ENCODE data around the gene NTNG2.
A peak's percentile ranks its signal among the peaks of the same experiment; 100 is the strongest.

NTNG2 gene

DNA sequence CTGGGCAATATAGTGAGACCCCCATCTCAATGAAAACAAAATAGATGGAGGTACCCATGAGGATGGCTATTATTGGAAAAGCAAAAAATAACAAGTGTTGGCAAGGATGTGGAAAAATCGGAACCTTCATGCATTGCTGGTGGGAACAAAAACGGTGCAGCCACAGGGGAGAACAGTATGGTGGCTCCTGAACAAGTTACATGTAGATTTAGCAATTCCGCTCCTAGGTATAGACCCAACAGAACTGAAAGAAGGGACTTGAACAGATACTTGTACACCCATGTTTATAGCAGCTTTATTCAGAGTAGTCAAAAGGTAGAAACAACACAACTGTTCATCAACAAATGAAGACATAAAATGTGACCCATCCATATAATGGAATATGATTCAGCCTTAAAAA lies 43.0 kb downstream of the NTNG2 start:
- Histone ChIP-seq H3K27ac (ENCODE audit: low read depth, low read length) (no peak overlapping the region), H3K27me3 (ENCODE audit: control insufficient read depth, insufficient read depth, low read length) (no peaks in the 10 kb centered on the region), H3K36me3 (ENCODE audit: control insufficient read depth, insufficient read depth, low read length) (no peaks in the 10 kb centered on the region), H3K4me3 (ENCODE audit: low read depth, low read length) (no peak overlapping the region), H3K9ac (ENCODE audit: low read length) (no peak overlapping the region), H3K4me1 (ENCODE audit: control insufficient read depth, insufficient read depth, low read length) (peaks cover 8% of the 10 kb centered on the region; the same call in 1 of the 2 replicates), H3K9me3 (ENCODE audit: control insufficient read depth, insufficient read depth, low read depth, low read length) (peaks cover 3% of the 10 kb centered on the region; the same call in 1 of the 2 replicates)

DNA sequence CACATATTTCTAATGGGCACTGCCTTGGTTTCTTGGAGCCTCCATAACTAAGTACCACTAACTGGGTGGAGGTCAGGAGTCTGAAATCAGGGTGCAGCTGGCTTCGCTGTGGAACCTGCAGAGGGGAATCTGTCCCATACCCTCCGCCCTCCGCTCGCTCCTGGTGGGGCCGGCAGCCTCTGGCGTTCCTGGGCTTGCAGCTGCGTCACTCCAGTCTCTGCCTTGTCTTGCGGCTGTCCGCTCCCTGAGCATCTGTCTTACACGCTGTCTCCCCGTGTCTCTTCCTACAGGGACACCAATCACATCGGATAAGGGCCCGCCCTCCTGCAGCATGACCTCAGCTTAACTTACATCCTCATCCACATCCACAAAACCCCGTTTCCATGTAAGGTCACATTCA lies 45.4 kb downstream of the NTNG2 start:
- H3K4me1 ChIP-seq (ENCODE audit: control insufficient read depth, insufficient read depth, low read length): peaks cover 4% of the 10 kb centered on the region; the same call in 1 of the 2 replicates
- H3K9me3 ChIP-seq (ENCODE audit: control insufficient read depth, insufficient read depth, low read depth, low read length): peaks cover 3% of the 10 kb centered on the region; the same call in 1 of the 2 replicates
- no peak overlapping the region for H3K4me3 ChIP-seq (ENCODE audit: low read depth, low read length)
- no peaks in the 10 kb centered on the region for H3K36me3 ChIP-seq (ENCODE audit: control insufficient read depth, insufficient read depth, low read length)
- H3K9ac ChIP-seq (ENCODE audit: low read length): no peak overlapping the region
- no peak overlapping the region for H3K27ac ChIP-seq (ENCODE audit: low read depth, low read length)
- no peaks in the 10 kb centered on the region for H3K27me3 ChIP-seq (ENCODE audit: control insufficient read depth, insufficient read depth, low read length)

DNA sequence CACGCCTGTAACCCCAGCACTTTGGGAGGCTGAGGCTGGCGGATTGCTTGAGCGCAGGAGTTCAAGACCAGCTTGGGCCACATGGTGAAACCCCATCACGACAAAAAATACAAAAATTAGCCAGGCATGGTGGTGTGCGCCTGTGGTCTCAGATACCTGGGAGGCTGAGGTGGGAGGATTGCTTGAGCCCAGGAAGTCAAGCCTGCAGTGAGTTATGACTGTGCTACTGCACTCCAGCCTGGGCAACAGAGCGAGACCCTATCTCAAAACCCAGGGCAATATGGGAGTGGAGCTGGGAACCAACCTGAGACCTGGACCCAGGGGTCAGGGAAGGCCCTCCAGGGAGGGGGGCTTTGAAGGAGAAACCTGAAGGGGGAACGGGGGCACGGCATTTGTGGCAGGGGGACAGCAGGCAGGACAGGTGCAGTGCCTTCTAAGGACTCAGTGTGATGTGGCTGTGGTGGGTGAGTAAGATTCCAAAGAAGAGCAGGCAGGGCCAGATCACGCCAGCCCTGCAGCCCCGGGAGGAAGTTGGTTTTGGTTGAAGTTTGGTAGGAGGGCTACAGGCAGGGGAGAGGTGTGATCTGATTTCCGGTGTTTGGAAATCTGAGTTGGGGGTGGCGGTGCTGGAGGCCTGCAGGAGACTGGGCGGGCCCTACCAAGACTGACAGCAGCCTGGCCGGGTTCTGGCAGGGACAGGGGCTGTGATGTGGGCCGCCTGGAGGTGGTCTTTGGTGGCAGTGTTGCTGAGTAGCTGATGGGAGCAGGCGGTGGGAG lies 46.2 kb downstream of the NTNG2 start:
- peaks cover 3% of the 10 kb centered on the region; the same call in 1 of the 2 replicates for H3K9me3 ChIP-seq (ENCODE audit: control insufficient read depth, insufficient read depth, low read depth, low read length)
- H3K27ac ChIP-seq (ENCODE audit: low read depth, low read length): no peak overlapping the region
- H3K9ac ChIP-seq (ENCODE audit: low read length): no peak overlapping the region
- no peaks in the 10 kb centered on the region for H3K36me3 ChIP-seq (ENCODE audit: control insufficient read depth, insufficient read depth, low read length)
- H3K4me3 ChIP-seq (ENCODE audit: low read depth, low read length): no peak overlapping the region
- peaks cover 4% of the 10 kb centered on the region; the same call in 1 of the 2 replicates for H3K4me1 ChIP-seq (ENCODE audit: control insufficient read depth, insufficient read depth, low read length)
- H3K27me3 ChIP-seq (ENCODE audit: control insufficient read depth, insufficient read depth, low read length): no peaks in the 10 kb centered on the region

DNA sequence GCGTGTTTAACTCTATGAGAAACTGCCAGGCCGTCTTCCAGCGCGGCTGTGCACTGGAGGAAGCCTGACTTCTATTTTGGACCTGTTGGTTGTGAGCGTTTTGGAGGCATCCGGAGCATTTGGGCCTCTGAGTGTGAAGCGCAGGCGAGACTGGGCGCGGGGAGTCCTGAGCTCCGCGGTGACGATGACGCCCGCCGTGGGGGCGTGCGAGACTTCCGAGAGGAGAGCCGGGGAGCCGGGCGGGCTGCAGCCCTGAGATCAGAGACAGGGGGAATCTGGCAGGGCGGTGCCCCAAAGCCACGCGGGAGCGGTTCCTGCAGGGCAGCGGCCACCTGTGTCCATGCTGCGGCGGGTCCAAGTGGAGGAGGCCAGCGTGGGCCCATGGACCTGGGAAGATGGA lies 47.4 kb downstream of the NTNG2 start:
- Histone ChIP-seq H3K9me3 (ENCODE audit: control insufficient read depth, insufficient read depth, low read depth, low read length) (peaks cover 3% of the 10 kb centered on the region; the same call in 1 of the 2 replicates), H3K27ac (ENCODE audit: low read depth, low read length) (no peak overlapping the region), H3K27me3 (ENCODE audit: control insufficient read depth, insufficient read depth, low read length) (no peaks in the 10 kb centered on the region)

DNA sequence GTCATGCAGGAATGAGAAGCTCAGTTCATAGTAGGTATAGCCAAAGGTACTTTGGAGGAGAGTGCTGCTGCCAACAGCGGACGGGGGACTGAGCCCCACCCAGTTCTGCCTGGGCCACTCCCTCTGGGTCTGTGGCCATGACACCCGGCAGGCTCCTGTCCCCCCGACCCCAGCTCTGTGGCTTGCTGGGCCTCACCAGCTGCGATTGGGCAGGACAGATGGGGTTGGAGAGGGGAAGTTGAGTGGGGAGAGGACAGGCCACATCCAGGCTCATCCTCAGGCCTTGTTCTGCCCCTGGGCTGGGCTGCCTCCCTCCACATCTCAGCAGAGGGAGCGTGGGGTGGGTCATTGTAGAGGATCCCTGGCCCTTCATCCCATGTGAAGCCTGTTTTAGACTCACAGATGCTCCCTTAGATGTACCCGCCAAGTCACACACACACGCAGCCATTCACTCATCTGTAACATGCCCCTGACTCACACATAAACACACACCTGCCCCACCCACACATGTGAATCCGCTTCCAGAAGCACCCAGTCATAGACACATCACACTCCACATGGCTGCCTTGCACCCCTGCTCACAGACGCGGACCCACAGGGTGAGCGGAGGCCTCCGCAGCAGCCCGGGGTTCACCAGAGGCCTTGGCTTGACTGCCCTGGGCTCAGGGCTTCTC lies 48.8 kb downstream of the NTNG2 start:
- no peak overlapping the region for H3K27ac ChIP-seq (ENCODE audit: low read depth, low read length)
- no peaks in the 10 kb centered on the region for H3K9me3 ChIP-seq (ENCODE audit: control insufficient read depth, insufficient read depth, low read depth, low read length)
- no peaks in the 10 kb centered on the region for H3K36me3 ChIP-seq (ENCODE audit: control insufficient read depth, insufficient read depth, low read length)
- peaks cover 14% of the 10 kb centered on the region for H3K4me1 ChIP-seq (ENCODE audit: control insufficient read depth, insufficient read depth, low read length)
- H3K27me3 ChIP-seq (ENCODE audit: control insufficient read depth, insufficient read depth, low read length): no peaks in the 10 kb centered on the region
- no peak overlapping the region for H3K4me3 ChIP-seq (ENCODE audit: low read depth, low read length)
- no peak overlapping the region for H3K9ac ChIP-seq (ENCODE audit: low read length)

More for the DNA sequence above, 47.4 kb downstream of the NTNG2 start:
- Histone ChIP-seq H3K4me1 (ENCODE audit: control insufficient read depth, insufficient read depth, low read length) (peaks cover 11% of the 10 kb centered on the region), H3K36me3 (ENCODE audit: control insufficient read depth, insufficient read depth, low read length) (no peaks in the 10 kb centered on the region), H3K9ac (ENCODE audit: low read length) (no peak overlapping the region), H3K4me3 (ENCODE audit: low read depth, low read length) (no peak overlapping the region)

DNA sequence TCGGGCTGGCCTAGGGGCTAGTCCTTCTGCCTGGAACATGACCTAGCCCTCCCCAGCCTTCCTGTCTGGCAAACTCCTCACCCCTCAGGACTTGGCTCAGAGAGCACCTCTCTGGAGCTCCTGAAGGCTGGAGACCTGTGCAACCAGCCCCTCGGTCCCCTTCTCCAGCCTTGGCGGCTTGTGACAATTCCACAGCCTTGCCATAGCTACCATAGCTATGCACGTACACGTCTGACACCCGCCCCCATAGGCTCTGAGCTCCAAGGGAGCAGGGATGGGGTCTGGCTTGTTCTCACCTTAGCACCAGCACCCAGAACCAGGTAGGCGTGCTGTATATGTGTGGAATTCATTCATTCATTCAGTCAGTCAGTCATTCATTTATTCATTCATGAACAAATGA lies 49.7 kb downstream of the NTNG2 start:
- Histone ChIP-seq H3K27ac (ENCODE audit: low read depth, low read length) (no peak overlapping the region), H3K9me3 (ENCODE audit: control insufficient read depth, insufficient read depth, low read depth, low read length) (no peaks in the 10 kb centered on the region), H3K36me3 (ENCODE audit: control insufficient read depth, insufficient read depth, low read length) (no peaks in the 10 kb centered on the region), H3K4me3 (ENCODE audit: low read depth, low read length) (no peak overlapping the region), H3K4me1 (ENCODE audit: control insufficient read depth, insufficient read depth, low read length) (peaks cover 14% of the 10 kb centered on the region), H3K27me3 (ENCODE audit: control insufficient read depth, insufficient read depth, low read length) (no peaks in the 10 kb centered on the region), H3K9ac (ENCODE audit: low read length) (no peak overlapping the region)

DNA sequence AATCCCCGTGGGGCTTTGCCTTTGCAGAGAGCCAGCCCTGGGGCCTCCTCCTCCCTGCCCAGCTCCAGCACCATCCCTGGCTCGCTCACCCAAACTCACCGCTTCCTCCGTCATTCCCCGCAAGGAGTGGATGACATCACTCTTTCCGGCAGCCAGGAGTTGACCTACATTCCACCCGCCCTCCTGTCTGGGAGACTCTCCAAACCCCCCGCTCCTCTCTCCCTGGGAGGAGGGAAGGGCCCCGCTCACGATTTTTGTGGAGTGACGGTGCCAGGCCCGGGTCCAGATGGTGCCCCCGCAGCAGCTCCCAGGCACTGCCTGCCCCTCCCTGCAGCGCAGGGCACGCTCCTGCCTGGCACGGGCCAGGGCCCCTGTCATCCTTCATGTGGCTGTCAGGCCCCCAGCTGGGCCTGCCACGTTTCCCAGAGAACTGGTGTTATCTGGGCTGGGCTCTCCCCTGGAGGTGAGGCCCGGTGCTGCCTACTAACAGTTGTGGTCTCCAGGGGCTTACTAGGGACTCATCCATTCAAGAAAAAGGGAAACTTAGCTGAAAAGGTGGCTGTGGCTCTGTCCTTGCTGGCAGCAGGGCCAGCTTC lies 52.3 kb downstream of the NTNG2 start:
- H3K9ac ChIP-seq (ENCODE audit: low read length): no peak overlapping the region
- no peaks in the 10 kb centered on the region for H3K27me3 ChIP-seq (ENCODE audit: control insufficient read depth, insufficient read depth, low read length)
- H3K9me3 ChIP-seq (ENCODE audit: control insufficient read depth, insufficient read depth, low read depth, low read length): no peaks in the 10 kb centered on the region
- H3K27ac ChIP-seq (ENCODE audit: low read depth, low read length): no peak overlapping the region
- H3K4me3 ChIP-seq (ENCODE audit: low read depth, low read length): peak overlapping the region; percentile 19; the same call in 1 of the 2 replicates
- H3K4me1 ChIP-seq (ENCODE audit: control insufficient read depth, insufficient read depth, low read length): peaks cover 11% of the 10 kb centered on the region
- no peaks in the 10 kb centered on the region for H3K36me3 ChIP-seq (ENCODE audit: control insufficient read depth, insufficient read depth, low read length)

DNA sequence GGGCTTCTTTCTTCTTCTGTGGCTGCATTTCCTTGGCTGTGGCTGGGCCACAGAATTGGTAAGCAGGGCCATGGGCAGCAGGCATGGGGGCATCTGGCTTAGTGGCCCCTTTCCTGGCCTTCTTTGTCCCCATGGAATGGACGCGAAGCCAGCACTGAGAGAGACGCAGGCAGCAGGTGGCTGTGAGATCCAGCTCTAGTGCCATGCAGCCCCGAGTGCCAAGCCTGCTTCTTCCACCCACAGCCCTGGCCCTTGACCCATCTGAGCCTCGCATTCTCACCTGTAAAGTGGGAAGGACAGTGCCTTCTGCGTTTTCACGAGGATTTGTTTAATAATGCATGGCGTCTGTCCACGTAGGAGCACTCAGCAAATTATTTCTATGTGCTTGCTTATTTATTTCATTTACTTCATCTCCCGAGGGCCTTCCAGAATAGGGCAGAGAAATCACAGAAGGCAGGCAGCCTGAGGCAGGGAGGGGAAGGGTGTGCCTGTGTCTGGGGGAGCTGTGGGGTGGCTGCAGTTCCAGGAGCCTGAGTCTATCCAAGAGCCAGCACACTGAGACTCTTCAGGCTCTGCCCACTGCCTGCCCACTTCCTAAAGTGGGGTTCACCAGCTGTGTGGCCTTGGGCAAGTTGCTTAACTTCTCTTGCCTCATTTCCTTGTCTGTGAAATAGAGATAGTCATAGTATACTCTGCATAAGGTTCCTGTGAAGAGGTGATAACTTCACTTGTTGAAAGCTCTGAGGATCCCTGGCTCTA lies 55.2 kb downstream of the NTNG2 start:
- Histone ChIP-seq H3K9me3 (ENCODE audit: control insufficient read depth, insufficient read depth, low read depth, low read length) (no peaks in the 10 kb centered on the region), H3K9ac (ENCODE audit: low read length) (no peak overlapping the region), H3K27me3 (ENCODE audit: control insufficient read depth, insufficient read depth, low read length) (no peaks in the 10 kb centered on the region), H3K36me3 (ENCODE audit: control insufficient read depth, insufficient read depth, low read length) (no peaks in the 10 kb centered on the region), H3K4me1 (ENCODE audit: control insufficient read depth, insufficient read depth, low read length) (peaks cover 11% of the 10 kb centered on the region), H3K27ac (ENCODE audit: low read depth, low read length) (no peak overlapping the region), H3K4me3 (ENCODE audit: low read depth, low read length) (no peak overlapping the region)

DNA sequence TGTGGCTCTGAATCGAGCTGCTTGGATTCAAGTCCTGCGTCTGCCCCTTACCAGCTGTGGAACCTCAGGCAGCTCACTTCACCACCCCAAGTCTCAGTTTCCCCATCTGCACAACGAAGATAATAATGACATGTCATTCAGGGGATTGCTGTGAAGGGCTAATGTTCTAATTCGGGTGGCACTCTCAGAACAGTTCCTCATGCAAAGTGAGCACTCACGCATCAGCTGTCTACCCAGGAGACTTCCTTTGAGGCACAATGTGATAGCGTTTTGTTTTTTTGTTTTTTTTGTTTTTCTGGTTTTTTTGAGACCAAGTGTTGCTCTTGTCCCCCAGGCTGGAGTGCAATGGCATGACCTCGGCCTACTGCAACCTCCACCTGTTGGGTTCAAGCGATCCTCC lies 56.4 kb downstream of the NTNG2 start:
- Histone ChIP-seq H3K27ac (ENCODE audit: low read depth, low read length) (no peak overlapping the region), H3K9ac (ENCODE audit: low read length) (no peak overlapping the region), H3K36me3 (ENCODE audit: control insufficient read depth, insufficient read depth, low read length) (no peaks in the 10 kb centered on the region), H3K4me1 (ENCODE audit: control insufficient read depth, insufficient read depth, low read length) (peaks cover 11% of the 10 kb centered on the region), H3K4me3 (ENCODE audit: low read depth, low read length) (no peak overlapping the region), H3K27me3 (ENCODE audit: control insufficient read depth, insufficient read depth, low read length) (no peaks in the 10 kb centered on the region), H3K9me3 (ENCODE audit: control insufficient read depth, insufficient read depth, low read depth, low read length) (no peaks in the 10 kb centered on the region)

DNA sequence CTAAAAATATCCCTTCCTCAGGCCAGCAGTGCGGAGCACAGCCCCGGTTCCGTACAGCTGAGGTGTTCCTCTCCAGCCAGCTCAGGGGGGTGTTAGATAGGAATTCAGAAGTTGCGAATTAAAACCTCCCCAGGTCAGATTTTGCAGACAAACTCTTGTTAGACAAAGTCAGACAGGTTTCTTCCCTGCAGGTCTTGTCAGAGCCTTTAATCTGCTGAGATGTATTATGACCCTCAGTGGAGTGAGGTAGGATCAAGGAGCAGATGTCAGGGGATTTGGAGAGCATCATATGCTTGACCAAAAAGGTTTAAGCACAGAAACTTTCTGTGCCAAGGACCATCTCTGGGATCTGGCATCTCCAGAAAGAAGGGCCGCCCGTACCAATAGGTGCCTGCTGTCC lies 60.1 kb downstream of the NTNG2 start:
- no peak overlapping the region for H3K4me3 ChIP-seq (ENCODE audit: low read depth, low read length)
- no peaks in the 10 kb centered on the region; the same call in 1 of the 2 replicates for H3K4me1 ChIP-seq (ENCODE audit: control insufficient read depth, insufficient read depth, low read length)
- H3K9ac ChIP-seq (ENCODE audit: low read length): no peak overlapping the region
- H3K36me3 ChIP-seq (ENCODE audit: control insufficient read depth, insufficient read depth, low read length): no peaks in the 10 kb centered on the region
- no peak overlapping the region for H3K27ac ChIP-seq (ENCODE audit: low read depth, low read length)
- H3K27me3 ChIP-seq (ENCODE audit: control insufficient read depth, insufficient read depth, low read length): no peaks in the 10 kb centered on the region
- H3K9me3 ChIP-seq (ENCODE audit: control insufficient read depth, insufficient read depth, low read depth, low read length): no peaks in the 10 kb centered on the region

Data from HUES6 (cell line).